H1 (cell line): Measurements from ENCODE around the gene ITPR1. TPM values are rescaled to one million over a fixed set of nuclear protein-coding genes. Genes with fewer than 3 reads are reported as not detected.

ENCODE experiments used
- CTCF ChIA-PET: fragments of 300-600 bp; sonication (Branson Sonifier 250); formaldehyde crosslinking; loops from one replicate; lab custom pipeline; 2021; ENCODE audit not compliant: partially characterized antibody; lab: Charles Lee
- POLR2A ChIA-PET: fragments of 300-600 bp; sonication (Branson Sonifier 250); formaldehyde crosslinking; loops from one replicate; lab custom pipeline; 2021; ENCODE audit warnings: inconsistent platforms; ENCODE audit not compliant: partially characterized antibody; lab: Charles Lee
- DNase-seq, 2 experiments: peaks; one replicate each; pipeline versions ENCODE4 v3.0.0 to v3.0.0-alpha.2; 2010 to 2022; ENCODE audit warnings: low spot score in 2 of 2, low read depth in 1 of 2, mixed read lengths in 1 of 2
- FAIRE-seq: peaks from 2 replicates; lab custom pipeline; 2011; peaks lifted over from hg19 to GRCh38; lab: Jason Lieb, UNC
- H2AFZ ChIP-seq: 2 replicates; pipeline ENCODE4 v1.8.1; 2012; ENCODE audit warnings: low read length, inconsistent platforms
- H2AK5ac ChIP-seq: 2 replicates; pipeline ENCODE4 v1.6.1; 2013; ENCODE audit warnings: low read depth, low read length
- H2BK120ac ChIP-seq: replicated peaks from 2 replicates; pipeline ENCODE3; 2013; ENCODE audit warnings: low read depth, low read length, inconsistent platforms
- H2BK12ac ChIP-seq: 2 replicates; pipeline ENCODE4 v1.6.1; 2013; ENCODE audit warnings: low read depth, low read length
- H2BK15ac ChIP-seq: 2 replicates; pipeline ENCODE4 v1.6.1; 2013; ENCODE audit warnings: low read length
- H2BK20ac ChIP-seq: 2 replicates; pipeline ENCODE4 v1.6.1; 2013; ENCODE audit warnings: low read length
- H2BK5ac ChIP-seq: 2 replicates; pipeline ENCODE4 v1.6.1; 2013; ENCODE audit warnings: low read depth, low read length
- H3K14ac ChIP-seq: 2 replicates; pipeline ENCODE4 v1.6.1; 2013; ENCODE audit warnings: inconsistent platforms; ENCODE audit not compliant: insufficient read length
- H3K18ac ChIP-seq: 2 replicates; pipeline ENCODE4 v1.6.1; 2013; ENCODE audit warnings: low read length; ENCODE audit errors: extremely low read depth
- H3K23ac ChIP-seq: 2 replicates; pipeline ENCODE4 v1.6.1; 2013; ENCODE audit warnings: inconsistent platforms; ENCODE audit not compliant: insufficient read length
- H3K23me2 ChIP-seq: 2 replicates; pipeline ENCODE4 v1.6.1; 2013; ENCODE audit warnings: low read depth, low read length
- H3K27ac ChIP-seq: 2 replicates; pipeline ENCODE4 v1.6.1; 2011; ENCODE audit warnings: low read depth, low read length, inconsistent platforms
- H3K27me3 ChIP-seq, 4 experiments: replicated peaks in 1 of 4; 1 replicate in 1 of 4; 2 replicates in 3 of 4; pipeline versions ENCODE4 v1.6.1 to v1.8.1; 2011 to 2013; ENCODE audit warnings: low read length in 3 of 4, mild to moderate bottlenecking in 3 of 4, inconsistent platforms in 2 of 4, mixed read lengths in 2 of 4, moderate library complexity in 1 of 4; ENCODE audit not compliant: control insufficient read depth in 3 of 4, insufficient read depth in 3 of 4; ENCODE audit errors: extremely low read depth in 1 of 4
- H3K36me3 ChIP-seq, 4 experiments: 2 replicates each; pipeline versions ENCODE4 v1.6.1 to v1.8.1; 2011 to 2013; ENCODE audit warnings: mild to moderate bottlenecking in 4 of 4, low read length in 3 of 4, moderate library complexity in 2 of 4, control low read depth in 1 of 4, inconsistent platforms in 1 of 4; ENCODE audit not compliant: insufficient read depth in 4 of 4, control insufficient read depth in 2 of 4
- H3K4ac ChIP-seq: replicated peaks from 2 replicates; pipeline ENCODE3; 2013; ENCODE audit warnings: low read length, low read depth, mixed read lengths, inconsistent platforms; ENCODE audit not compliant: insufficient read length
- H3K4me1 ChIP-seq, 4 experiments: replicated peaks in 1 of 4; 1 replicate in 1 of 4; 2 replicates in 3 of 4; pipeline versions ENCODE4 v1.6.1 to v1.8.1; 2011 to 2013; ENCODE audit warnings: low read length in 3 of 4, inconsistent platforms in 2 of 4, mixed read lengths in 1 of 4; ENCODE audit not compliant: insufficient read depth in 4 of 4, control insufficient read depth in 3 of 4
- H3K4me2 ChIP-seq, 2 experiments: 2 replicates each; pipeline versions ENCODE4 v1.6.1 to v1.8.1; 2011 to 2013; ENCODE audit warnings: low read depth in 2 of 2, low read length in 2 of 2, control low read depth in 1 of 2, inconsistent platforms in 1 of 2, mild to moderate bottlenecking in 1 of 2; ENCODE audit not compliant: insufficient read depth in 1 of 2
- H3K4me3 ChIP-seq, 4 experiments: fragments of 200-600, 300-600 bp in 1 of 4; sonication (generic), shearing (Covaris generic), sonication (Bioruptor Twin) in 1 of 4; 2 replicates each; pipeline versions ENCODE4 v1.5.1 to v1.8.1; 2011 to 2016; ENCODE audit warnings: low read length in 4 of 4, low read depth in 3 of 4, control low read depth in 2 of 4, inconsistent platforms in 2 of 4, mild to moderate bottlenecking in 2 of 4, mixed read lengths in 1 of 4, moderate library complexity in 1 of 4; ENCODE audit not compliant: insufficient read depth in 2 of 4; ENCODE audit errors: extremely low read depth in 1 of 4
- H3K56ac ChIP-seq: replicated peaks from 2 replicates; pipeline ENCODE3; 2013; ENCODE audit warnings: low read depth, mild to moderate bottlenecking, mixed read lengths, low read length, inconsistent platforms; ENCODE audit not compliant: insufficient read length
- H3K79me1 ChIP-seq: 2 replicates; pipeline ENCODE4 v1.6.1; 2013; ENCODE audit warnings: low read depth, low read length, control low read depth
- H3K79me2 ChIP-seq, 2 experiments: 2 replicates each; pipeline versions ENCODE4 v1.6.1 to v1.8.1; 2012 to 2013; ENCODE audit warnings: low read length in 2 of 2, mild to moderate bottlenecking in 2 of 2, inconsistent platforms in 1 of 2; ENCODE audit not compliant: insufficient read depth in 2 of 2, control insufficient read depth in 1 of 2
- H3K9ac ChIP-seq, 4 experiments: replicated peaks in 1 of 4; 1 replicate in 1 of 4; 2 replicates in 3 of 4; pipeline versions ENCODE4 v1.6.1 to v1.8.1; 2011 to 2013; ENCODE audit warnings: low read depth in 3 of 4, low read length in 3 of 4, control low read depth in 2 of 4, mild to moderate bottlenecking in 2 of 4, moderate library complexity in 2 of 4, inconsistent platforms in 1 of 4; ENCODE audit errors: extremely low read depth in 1 of 4
- H3K9me3 ChIP-seq, 2 experiments: 2 replicates each; pipeline versions ENCODE4 v1.6.1 to v1.8.1; 2012 to 2013; ENCODE audit warnings: mild to moderate bottlenecking in 2 of 2, moderate library complexity in 2 of 2, control low read depth in 1 of 2, inconsistent platforms in 1 of 2, low read depth in 1 of 2, low read length in 1 of 2, mixed read lengths in 1 of 2; ENCODE audit not compliant: insufficient read depth in 2 of 2
- H4K20me1 ChIP-seq, 2 experiments: replicated peaks in 1 of 2; 2 replicates each; pipeline versions ENCODE3 to v1.8.1; 2011 to 2013; ENCODE audit warnings: inconsistent platforms in 2 of 2, low read length in 2 of 2, mild to moderate bottlenecking in 1 of 2; ENCODE audit not compliant: insufficient read depth in 2 of 2, control insufficient read depth in 1 of 2
- H4K5ac ChIP-seq: 2 replicates; pipeline ENCODE4 v1.6.1; 2013; ENCODE audit warnings: low read length, low read depth, mixed read lengths, inconsistent platforms; ENCODE audit not compliant: insufficient read length
- H4K8ac ChIP-seq: 2 replicates; pipeline ENCODE4 v1.8.0; 2013; ENCODE audit warnings: mild to moderate bottlenecking, moderate library complexity, low read length, inconsistent platforms; ENCODE audit not compliant: insufficient read depth; ENCODE audit errors: extremely low read depth
- H4K91ac ChIP-seq: replicated peaks from 2 replicates; pipeline ENCODE3; 2013; ENCODE audit warnings: low read length, mixed read lengths, inconsistent platforms; ENCODE audit not compliant: insufficient read length
- CBX8 ChIP-seq: fragments of 300-800, 300-1000 bp; sonication (generic); IDR thresholded peaks from 2 replicates; pipeline ENCODE4 v1.7.1; 2016; ENCODE audit warnings: low read depth, low read length, borderline replicate concordance
- CTBP2 ChIP-seq: IDR thresholded peaks from 2 replicates; pipeline ENCODE4 v1.7.0; 2011; ENCODE audit warnings: borderline replicate concordance, mild to moderate bottlenecking, moderate library complexity, mixed read lengths, low read length; ENCODE audit not compliant: insufficient read depth, insufficient read length
- GTF2F1 ChIP-seq: IDR thresholded peaks from 2 replicates; pipeline ENCODE4 v1.6.1; 2012; ENCODE audit warnings: low read depth, low read length, improper control_type of control experiment, borderline replicate concordance
- MAFK ChIP-seq: IDR thresholded peaks from 2 replicates; pipeline ENCODE4 v1.6.1; 2012; ENCODE audit warnings: low read depth, mild to moderate bottlenecking, improper control_type of control experiment, low read length
- SIX5 ChIP-seq: IDR thresholded peaks from 2 replicates; pipeline ENCODE4 v1.6.1; 2011; ENCODE audit warnings: mild to moderate bottlenecking, low read depth, low read length
- SRF ChIP-seq: IDR thresholded peaks from 2 replicates; pipeline ENCODE4 v1.6.1; 2011; ENCODE audit warnings: mild to moderate bottlenecking, low read depth, low read length, moderate library complexity
- SUZ12 ChIP-seq: fragments of 200-600 bp; sonication (generic); IDR thresholded peaks from 2 replicates; pipeline ENCODE4 v1.6.1; 2012; ENCODE audit warnings: mild to moderate bottlenecking, inconsistent platforms, low read length, moderate library complexity, mixed read lengths
- TAF1 ChIP-seq: IDR thresholded peaks from 2 replicates; pipeline ENCODE4 v1.6.1; 2011; ENCODE audit warnings: mild to moderate bottlenecking, low read depth, low read length
- USF2 ChIP-seq: IDR thresholded peaks from 2 replicates; pipeline ENCODE4 v1.6.1; 2011; ENCODE audit warnings: low read length, improper control_type of control experiment
- WGBS, 2 experiments: shearing (Covaris generic) in 1 of 2; methylation state at CpG; one replicate each; pipeline versions ENCODE4 v1.1.6 to v1.1.7; 2013 to 2015; ENCODE audit warnings: low lambda C conversion rate in 2 of 2, mixed read lengths in 2 of 2, inconsistent platforms in 1 of 2, low coverage in 1 of 2, missing lambda C conversion rate in 1 of 2; ENCODE audit not compliant: insufficient replicate concordance in 2 of 2, insufficient coverage in 1 of 2, insufficient read length in 1 of 2; ENCODE audit errors: extremely low coverage in 1 of 2, missing lambda C conversion rate in 1 of 2; 5-methylcytosine and 5-hydroxymethylcytosine counted together
- polyA plus RNA-seq, 7 experiments: library from polyadenylated mRNA; depleted of rRNA in 3 of 7; stranded (reverse) in 5 of 7; unstranded in 2 of 7; fragments of >200 nt in 5 of 7; fragments of 200-250 nt in 2 of 7; gene quantifications; 1 replicate in 5 of 7; 2 replicates in 1 of 7; 4 replicates in 1 of 7; pipeline versions ENCODE4 v1.2.1 to v1.2.3, GENCODE V29; 2011 to 2013; ENCODE audit warnings: missing spikeins in 2 of 7, mixed read lengths in 2 of 7
- total RNA-seq: library from RNA; stranded (reverse); fragmentation: NEBNext Ultra II Directional; extraction: Animal tissue kit (Norgen Biotek cat#: 25700); gene quantifications from 2 replicates; pipeline ENCODE4 v1.2.1, GENCODE V29; 2021
- TF ChIP-seq, protein P1 (sequence below): IDR thresholded peaks from 2 replicates; pipeline ENCODE4 v1.6.1; 2012; ENCODE audit warnings: inconsistent platforms

ITPR1 gene
- total and polyA plus RNA-seq, 2 of the 8 experiments (the other 6 are each of a cell fraction or from before 2014, with no cell fraction given): 2.5 to 16.3 TPM

- 93% methylated on average over 12 of the region's 12 CpGs; no CpG with 5 or more reads in 1 of the 2 experiments for WGBS, 2 experiments
- H3K4me1 ChIP-seq: no peaks in the 10 kb centered on the region
- no peak for TF ChIP-seq TAF1
- no peak for TF ChIP-seq GTF2F1
- no peak for TF ChIP-seq CTBP2
- TF ChIP-seq USF2: no peak
- TF ChIP-seq MAFK: no peak
- no peak for TF ChIP-seq SUZ12
- no peak for TF ChIP-seq SIX5
- TF ChIP-seq, protein P1, sequence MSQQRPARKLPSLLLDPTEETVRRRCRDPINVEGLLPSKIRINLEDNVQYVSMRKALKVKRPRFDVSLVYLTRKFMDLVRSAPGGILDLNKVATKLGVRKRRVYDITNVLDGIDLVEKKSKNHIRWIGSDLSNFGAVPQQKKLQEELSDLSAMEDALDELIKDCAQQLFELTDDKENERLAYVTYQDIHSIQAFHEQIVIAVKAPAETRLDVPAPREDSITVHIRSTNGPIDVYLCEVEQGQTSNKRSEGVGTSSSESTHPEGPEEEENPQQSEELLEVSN: no peak
- TF ChIP-seq CBX8: no peak
- no peak for TF ChIP-seq SRF
- no peak overlapping the region for H2BK5ac ChIP-seq
- no peak overlapping the region for H2BK120ac ChIP-seq
- H3K9ac ChIP-seq: no peak overlapping the region
- H3K36me3 ChIP-seq: no peaks in the 10 kb centered on the region; a peak in 1 of 8 replicates
- no peaks in the 10 kb centered on the region for H3K79me1 ChIP-seq
- no peak for DNase-seq
- no peak overlapping the region for H3K4me2 ChIP-seq
- no peak overlapping the region for H3K18ac ChIP-seq
- H2AFZ ChIP-seq: no peak overlapping the region
- ChIA-PET POLR2A (no interaction called here), CTCF (no interaction called here)
- no peak overlapping the region for H2AK5ac ChIP-seq
- no peaks in the 10 kb centered on the region for H4K20me1 ChIP-seq
- no peak overlapping the region for H4K8ac ChIP-seq
- no peak overlapping the region for H4K5ac ChIP-seq
- no peak overlapping the region for H4K91ac ChIP-seq
- no peak overlapping the region for H3K4me3 ChIP-seq
- no peak overlapping the region for H2BK20ac ChIP-seq
- H2BK15ac ChIP-seq: no peak overlapping the region
- no peak overlapping the region for H3K56ac ChIP-seq
- H2BK12ac ChIP-seq: no peak overlapping the region
- H3K9me3 ChIP-seq: peaks cover 5 to 8% of the 10 kb centered on the region in 2 experiments; a peak in 2 of 4 replicates
- no peak for FAIRE-seq
- H3K14ac ChIP-seq: no peak overlapping the region
- H3K23me2 ChIP-seq: no peaks in the 10 kb centered on the region; the same call in 1 of the 2 replicates
- H3K79me2 ChIP-seq: no peaks in the 10 kb centered on the region
- H3K4ac ChIP-seq: no peak overlapping the region
- H3K23ac ChIP-seq: no peak overlapping the region
- no peaks in the 10 kb centered on the region for H3K27me3 ChIP-seq
- no peak overlapping the region for H3K27ac ChIP-seq
Observed at GRCh38 chr3:4818986-4819693, 326.0 kb downstream of the ITPR1 start.
